ENCODE measurements around the gene POLR2H. TPM values are rescaled to one million over a fixed set of nuclear protein-coding genes. Genes with fewer than 3 reads are reported as not detected.

POLR2H gene
- total and polyA plus RNA-seq, 2 experiments from 2014 or later = 96.2 to 112 TPM

GRCh38 chr3:184381261-184382224, 20.0 kb downstream of the POLR2H start:
- no peak for TF ChIP-seq CTCF (IDR thresholded peaks at IDR 0.05; ENCODE audit: low read depth, low read length)
- no peaks in the 10 kb centered on the region for H3K9me3 ChIP-seq (ENCODE audit: low read depth)
- H3K4me1 ChIP-seq (ENCODE audit: low read depth) = peaks cover 5% of the 10 kb centered on the region
- H3K36me3 ChIP-seq = no peaks in the 10 kb centered on the region
- no peak overlapping the region for H3K4me3 ChIP-seq
- peaks cover 14% of the 10 kb centered on the region for H3K27me3 ChIP-seq
- peak in 1 of 2 donors; percentile 37 for DNase-seq (ENCODE audit: low read depth in 1 of 2, low spot score in 1 of 2)
- no peak overlapping the region for H3K27ac ChIP-seq

- TF ChIP-seq CTCF (IDR thresholded peaks at IDR 0.05; ENCODE audit: low read depth, low read length) = no peak
- Histone ChIP-seq H3K36me3 (no peaks in the 10 kb centered on the region), H3K27ac (no peak overlapping the region), H3K27me3 (peaks cover 14% of the 10 kb centered on the region), H3K9me3 (ENCODE audit: low read depth) (no peaks in the 10 kb centered on the region), H3K4me1 (ENCODE audit: low read depth) (peaks cover 2% of the 10 kb centered on the region), H3K4me3 (no peak overlapping the region)
- DNase-seq (ENCODE audit: low read depth in 1 of 2, low spot score in 1 of 2) = no peak
These were observed 21.0 kb downstream of the POLR2H start for GRCh38 chr3:184382326-184383032.

- no peak for DNase-seq (ENCODE audit: low read depth in 1 of 2, low spot score in 1 of 2)
- Histone ChIP-seq H3K4me1 (ENCODE audit: low read depth) (no peaks in the 10 kb centered on the region), H3K27ac (no peak overlapping the region), H3K9me3 (ENCODE audit: low read depth) (no peaks in the 10 kb centered on the region), H3K36me3 (no peaks in the 10 kb centered on the region), H3K27me3 (peaks cover 14% of the 10 kb centered on the region), H3K4me3 (no peak overlapping the region)
- no peak for TF ChIP-seq CTCF (IDR thresholded peaks at IDR 0.05; ENCODE audit: low read depth, low read length)
These were observed 21.7 kb downstream of the POLR2H start for GRCh38 chr3:184383033-184383740.

- no peak for DNase-seq (ENCODE audit: low read depth in 1 of 2, low spot score in 1 of 2)
- H3K27me3 ChIP-seq = peaks cover 14% of the 10 kb centered on the region
- no peaks in the 10 kb centered on the region for H3K36me3 ChIP-seq
- H3K9me3 ChIP-seq (ENCODE audit: low read depth) = no peaks in the 10 kb centered on the region
- H3K4me1 ChIP-seq (ENCODE audit: low read depth) = peaks cover 2% of the 10 kb centered on the region
- H3K27ac ChIP-seq = no peak overlapping the region
- no peak overlapping the region for H3K4me3 ChIP-seq
- no peak for TF ChIP-seq CTCF (IDR thresholded peaks at IDR 0.05; ENCODE audit: low read depth, low read length)
These were observed 22.8 kb downstream of the POLR2H start for GRCh38 chr3:184384342-184384741.

- DNase-seq (ENCODE audit: low read depth in 1 of 2, low spot score in 1 of 2) = no peak
- H3K9me3 ChIP-seq (ENCODE audit: low read depth) = no peaks in the 10 kb centered on the region
- no peak overlapping the region for H3K27ac ChIP-seq
- peaks cover 5% of the 10 kb centered on the region for H3K4me1 ChIP-seq (ENCODE audit: low read depth)
- no peak overlapping the region for H3K4me3 ChIP-seq
- H3K36me3 ChIP-seq = no peaks in the 10 kb centered on the region
- TF ChIP-seq CTCF (IDR thresholded peaks at IDR 0.05; ENCODE audit: low read depth, low read length) = no peak
- H3K27me3 ChIP-seq = peaks cover 14% of the 10 kb centered on the region
These were observed 23.4 kb downstream of the POLR2H start for GRCh38 chr3:184384856-184385422.

Data from cardiac muscle cell (in vitro differentiated cells and primary cell).